Measurements from ENCODE around the gene YY1. TPM values are rescaled to one million over a fixed set of nuclear protein-coding genes. Genes with fewer than 3 reads are reported as not detected.

The YY1 gene
- total and polyA plus RNA-seq, 9 of the 15 experiments (the other 6 are each of a cell fraction or from before 2014, with no cell fraction given) = 20.8 to 74.2 (median 46.7) TPM

- Histone ChIP-seq H3K4me1 (replicated peaks in 1 of 2; ENCODE audit: control insufficient read depth in 2 of 2, insufficient read depth in 2 of 2, low read length in 2 of 2) (peaks cover 6 to 19% of the 10 kb centered on the region in 2 experiments; a peak in 3 of 5 replicates), H4K20me1 (replicated peaks; ENCODE audit: control insufficient read depth, insufficient read depth, low read length) (no peaks in the 10 kb centered on the region), H3K36me3 (ENCODE audit: control insufficient read depth, insufficient read depth, low read length) (no peaks in the 10 kb centered on the region), H3K4me3 (no peak overlapping the region), H2AFZ (ENCODE audit: low read depth, low read length) (no peak overlapping the region), H3K27ac (ENCODE audit: extremely low read depth, low read depth, low read length) (no peak overlapping the region), H3K4me2 (ENCODE audit: insufficient read depth, low read length) (no peak overlapping the region), H3K9ac (ENCODE audit: insufficient read depth in 1 of 2, low read depth in 2 of 2, low read length in 2 of 2) (no peak overlapping the region; a peak in 1 of 4 replicates), H3K9me3 (replicated peaks; ENCODE audit: control insufficient read depth, insufficient read depth, low read depth, low read length) (no peaks in the 10 kb centered on the region), H3K79me2 (ENCODE audit: control insufficient read depth, insufficient read depth, low read length) (no peaks in the 10 kb centered on the region), H3K27me3 (ENCODE audit: control insufficient read depth in 2 of 2, insufficient read depth in 2 of 2, low read length in 2 of 2) (peaks cover 0 to 8% of the 10 kb centered on the region in 2 experiments; a peak in 2 of 5 replicates), H3K9me1 (ENCODE audit: control insufficient read depth, insufficient read depth, low read length) (no peaks in the 10 kb centered on the region)
- WGBS (ENCODE audit: insufficient coverage, low coverage, missing lambda C conversion rate) = 24% methylated on average over 11 of the region's 12 CpGs
- in situ Hi-C loops (cut with MboI) (no loop called here), intact Hi-C loops (cut with micrococcal nuclease) (no loop called here)
- ATAC-seq (no peak), DNase-seq (ENCODE audit: extremely low read depth in 1 of 4, low spot score in 3 of 4) (no peak), FAIRE-seq (no peak)
- no TSS peak for BruUV-seq (replicated peaks)
- ChIA-PET POLR2A (interaction anchor here (0.7 to 3.6 kb wide), 2 partner anchors 12 to 164 kb away, joined by 3 to 29 read pairs; no protein-coding TSS in a partner anchor), CTCF (ENCODE audit: low intra/inter-chr PET ratio) (no interaction called here)
- no peak for TF ChIP-seq HNRNPUL1 (IDR thresholded peaks at IDR 0.05; ENCODE audit: low read length)
These were observed 81.4 kb downstream of the YY1 start for GRCh38 chr14:100320157-100320856.

- Histone ChIP-seq H4K20me1 (replicated peaks; ENCODE audit: control insufficient read depth, insufficient read depth, low read length) (no peaks in the 10 kb centered on the region), H3K4me3 (no peak overlapping the region), H3K9me1 (ENCODE audit: control insufficient read depth, insufficient read depth, low read length) (no peaks in the 10 kb centered on the region), H3K9ac (ENCODE audit: insufficient read depth in 1 of 2, low read depth in 2 of 2, low read length in 2 of 2) (no peak overlapping the region; a peak in 1 of 4 replicates), H3K36me3 (ENCODE audit: control insufficient read depth, insufficient read depth, low read length) (no peaks in the 10 kb centered on the region), H3K4me2 (ENCODE audit: insufficient read depth, low read length) (no peak overlapping the region), H3K79me2 (ENCODE audit: control insufficient read depth, insufficient read depth, low read length) (no peaks in the 10 kb centered on the region), H3K9me3 (replicated peaks; ENCODE audit: control insufficient read depth, insufficient read depth, low read depth, low read length) (no peaks in the 10 kb centered on the region), H3K27me3 (ENCODE audit: control insufficient read depth in 2 of 2, insufficient read depth in 2 of 2, low read length in 2 of 2) (peaks cover 0 to 8% of the 10 kb centered on the region in 2 experiments; a peak in 2 of 5 replicates), H3K27ac (ENCODE audit: extremely low read depth, low read depth, low read length) (no peak overlapping the region), H3K4me1 (replicated peaks in 1 of 2; ENCODE audit: control insufficient read depth in 2 of 2, insufficient read depth in 2 of 2, low read length in 2 of 2) (peaks cover 6 to 28% of the 10 kb centered on the region in 2 experiments; a peak in 3 of 5 replicates), H2AFZ (ENCODE audit: low read depth, low read length) (no peak overlapping the region)
- FAIRE-seq (no peak), DNase-seq (ENCODE audit: extremely low read depth in 1 of 4, low spot score in 3 of 4) (no peak), ATAC-seq (no peak)
- CTCF ChIA-PET (ENCODE audit: low intra/inter-chr PET ratio) = no interaction called here
- in situ Hi-C loops (cut with MboI) = no loop called here
- WGBS (ENCODE audit: insufficient coverage, low coverage, missing lambda C conversion rate) = 7% methylated on average over 5 of the region's 9 CpGs
- no TSS peak for BruUV-seq (replicated peaks)
- TF ChIP-seq GTF2A2 (tag; IDR thresholded peaks at IDR 0.05) (no peak), HMBOX1 (IDR thresholded peaks at IDR 0.05) (no peak)
- POLR2A ChIA-PET = interaction anchor here (3.6 kb wide), 1 partner anchor 11 kb away, joined by 29 read pairs; no protein-coding TSS in a partner anchor
- intact Hi-C loops (cut with micrococcal nuclease) = no loop called here
These were observed 82.7 kb downstream of the YY1 start for GRCh38 chr14:100321473-100322137.
